Karpas-422 (cell line): ENCODE data around the gene CPA2. TPM values are rescaled to one million over a fixed set of nuclear protein-coding genes. Genes with fewer than 3 reads are reported as not detected.

Experiments used
- DNase-seq: peaks from one replicate; pipeline ENCODE4 v3.0.0-alpha.2; 2015
- H2AFZ ChIP-seq: fragments of 200-600 bp; sonication (generic); 2 replicates; pipeline ENCODE4 v1.6.1; 2014; ENCODE audit warnings: antibody characterized with exemption, low read length, mixed read lengths
- H3K27ac ChIP-seq: fragments of 200-600 bp; sonication (generic); 2 replicates; pipeline ENCODE4 v1.5.1; 2014; ENCODE audit warnings: mild to moderate bottlenecking, low read length, moderate library complexity
- H3K27me3 ChIP-seq: fragments of 200-600 bp; sonication (generic); 2 replicates; pipeline ENCODE4 v1.6.1; 2014; ENCODE audit warnings: low read length, mixed read lengths
- H3K36me3 ChIP-seq: fragments of 200-600 bp; sonication (generic); 2 replicates; pipeline ENCODE4 v1.6.1; 2014; ENCODE audit warnings: low read length, mixed read lengths; ENCODE audit not compliant: insufficient read depth
- H3K4me1 ChIP-seq: fragments of 200-600 bp; sonication (generic); 2 replicates; pipeline ENCODE4 v1.6.1; 2014; ENCODE audit warnings: mild to moderate bottlenecking, low read length, mixed read lengths
- H3K4me2 ChIP-seq: fragments of 200-600 bp; sonication (generic); 2 replicates; pipeline ENCODE4 v1.6.1; 2014; ENCODE audit warnings: low read length, low read depth, mild to moderate bottlenecking; ENCODE audit not compliant: poor library complexity, severe bottlenecking
- H3K4me3 ChIP-seq: fragments of 200-600 bp; sonication (generic); 2 replicates; pipeline ENCODE4 v1.5.1; 2014; ENCODE audit warnings: mild to moderate bottlenecking, antibody characterized with exemption, low read length, mixed read lengths
- H3K79me2 ChIP-seq: fragments of 200-600 bp; sonication (generic); 2 replicates; pipeline ENCODE4 v1.6.1; 2014; ENCODE audit warnings: mild to moderate bottlenecking, low read length, mixed read lengths
- H3K9ac ChIP-seq: fragments of 200-600 bp; sonication (generic); 2 replicates; pipeline ENCODE4 v1.6.0; 2014; ENCODE audit warnings: low read length
- H3K9me2 ChIP-seq: fragments of 200-600 bp; sonication (generic), shearing (Covaris generic); replicated peaks from 2 replicates; pipeline ENCODE4 v1.6.0; 2014; ENCODE audit warnings: mild to moderate bottlenecking, low read length, moderate library complexity; ENCODE audit not compliant: insufficient read depth
- H3K9me3 ChIP-seq: fragments of 300-700, 200-600 bp; sonication (generic); 2 replicates; pipeline ENCODE4 v1.6.1; 2014; ENCODE audit warnings: low read length, mixed read lengths
- H4K20me1 ChIP-seq: fragments of 200-600 bp; sonication (generic); 2 replicates; pipeline ENCODE4 v1.6.1; 2014; ENCODE audit warnings: mild to moderate bottlenecking, antibody characterized with exemption, low read length, low read depth; ENCODE audit not compliant: insufficient read depth
- total RNA-seq: library from RNA; depleted of rRNA; stranded (reverse); fragments of >200 nt; shearing (Covaris generic); gene quantifications from 2 replicates; pipeline ENCODE4 v1.2.3, GENCODE V29; 2014; ENCODE audit warnings: low replicate concordance; rRNA removed

The CPA2 gene
- total RNA-seq, 1 experiment from 2014 or later = not detected

DNA sequence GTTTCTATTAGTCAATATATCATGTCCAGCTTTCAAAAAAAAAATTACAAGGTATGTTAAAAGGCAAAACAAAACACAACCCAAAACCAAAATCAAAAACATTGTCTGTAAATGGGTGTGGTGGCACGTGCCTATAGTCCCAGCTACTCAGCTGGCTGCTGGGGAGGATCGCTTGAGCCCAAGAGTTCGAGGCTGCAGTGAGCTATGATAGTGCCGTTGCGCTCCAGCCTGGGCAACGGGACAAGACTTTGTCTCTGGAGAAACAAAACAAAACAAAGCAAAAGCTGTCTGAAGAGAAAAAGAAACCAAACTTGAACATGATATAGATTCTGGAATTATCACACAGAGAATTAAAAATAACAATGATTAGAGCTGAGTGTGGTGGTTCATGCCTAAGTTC is 67.6 kb downstream of the CPA2 start:
- Histone ChIP-seq H3K79me2 (no peaks in the 10 kb centered on the region), H3K9me3 (no peaks in the 10 kb centered on the region), H4K20me1 (no peaks in the 10 kb centered on the region), H3K27ac (no peak overlapping the region), H3K4me2 (no peak overlapping the region), H3K36me3 (no peaks in the 10 kb centered on the region), H3K27me3 (no peaks in the 10 kb centered on the region), H3K9me2 (no peaks in the 10 kb centered on the region), H3K9ac (no peak overlapping the region), H3K4me3 (no peak overlapping the region), H2AFZ (no peak overlapping the region), H3K4me1 (no peaks in the 10 kb centered on the region)
- DNase-seq = no peak

DNA sequence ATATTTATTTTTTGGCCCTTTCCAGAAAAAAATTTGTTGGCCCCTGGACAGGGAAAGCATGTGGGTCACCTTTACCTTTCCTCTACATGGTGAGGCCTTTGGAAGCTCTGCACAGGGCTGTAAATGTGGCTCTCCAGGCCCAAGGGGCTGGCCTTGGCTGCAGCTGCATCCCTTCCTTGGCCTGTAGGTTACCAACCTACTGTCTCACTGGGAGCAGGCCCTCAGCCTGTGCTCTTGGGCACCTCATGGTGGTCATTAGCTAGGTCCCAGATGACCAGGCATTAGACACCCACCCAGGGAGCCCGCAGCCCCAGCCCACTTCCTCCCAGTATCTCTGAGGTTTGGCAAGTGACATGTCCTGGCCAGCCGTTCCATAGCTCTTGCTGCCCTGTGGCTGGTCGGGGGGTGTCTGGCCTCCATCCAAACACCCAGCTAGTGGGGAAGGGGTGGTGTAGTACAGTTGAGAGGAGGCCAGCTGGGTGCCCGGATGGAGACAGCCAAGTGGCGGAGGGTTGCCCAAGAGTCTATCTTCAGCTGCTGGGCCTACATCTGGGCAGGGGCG is 70.8 kb downstream of the CPA2 start:
- DNase-seq = no peak
- H3K27me3 ChIP-seq = no peaks in the 10 kb centered on the region
- no peaks in the 10 kb centered on the region for H3K36me3 ChIP-seq
- H3K9me3 ChIP-seq = no peaks in the 10 kb centered on the region
- no peaks in the 10 kb centered on the region for H4K20me1 ChIP-seq
- no peak overlapping the region for H3K4me3 ChIP-seq
- H3K4me2 ChIP-seq = no peak overlapping the region
- no peaks in the 10 kb centered on the region for H3K9me2 ChIP-seq
- H3K27ac ChIP-seq = no peak overlapping the region
- no peak overlapping the region for H2AFZ ChIP-seq
- no peaks in the 10 kb centered on the region for H3K79me2 ChIP-seq
- H3K9ac ChIP-seq = no peak overlapping the region
- H3K4me1 ChIP-seq = no peaks in the 10 kb centered on the region

DNA sequence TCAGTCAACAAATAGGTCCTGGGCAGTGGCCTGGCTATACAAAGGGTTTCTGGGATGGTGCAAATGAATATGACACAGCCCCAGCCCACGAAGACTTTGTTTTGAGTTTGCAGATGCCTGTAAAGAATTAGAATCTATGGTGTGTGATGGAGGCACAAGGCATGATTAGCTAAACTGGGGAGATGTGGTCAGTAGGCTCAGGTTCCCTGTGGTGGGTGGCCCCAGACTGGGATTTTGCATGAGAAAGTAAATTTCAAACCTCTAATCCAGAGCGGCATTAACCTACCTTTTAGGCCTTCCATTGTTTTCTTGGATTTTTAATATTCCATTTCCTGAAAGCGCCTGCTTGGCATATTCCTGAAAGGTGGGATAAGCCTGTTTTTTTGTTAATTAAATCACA is 71.6 kb downstream of the CPA2 start:
- H3K27ac ChIP-seq = no peak overlapping the region
- no peak overlapping the region for H3K4me3 ChIP-seq

More for the DNA sequence above, 71.6 kb downstream of the CPA2 start:
- Histone ChIP-seq H3K9me2 (no peaks in the 10 kb centered on the region), H3K79me2 (no peaks in the 10 kb centered on the region), H4K20me1 (no peaks in the 10 kb centered on the region), H3K4me2 (no peak overlapping the region), H3K9ac (no peak overlapping the region), H3K27me3 (no peaks in the 10 kb centered on the region), H3K9me3 (no peaks in the 10 kb centered on the region), H3K36me3 (no peaks in the 10 kb centered on the region), H2AFZ (no peak overlapping the region), H3K4me1 (no peaks in the 10 kb centered on the region)
- no peak for DNase-seq

Other genes with a start within 250 kb of the CPA2 start
- 12.7 and 26.4 TPM in 2 replicates for gene ZC3HC1, start 215.5 kb upstream of the CPA2 start, total RNA-seq
- 13.1 and 14.1 TPM in 2 replicates for gene KLHDC10, start 196.3 kb upstream of the CPA2 start, total RNA-seq
- 20.9 and 68.9 TPM in 2 replicates for gene TMEM209, start 61.5 kb upstream of the CPA2 start, total RNA-seq
- gene SSMEM1, start 59.0 kb upstream of the CPA2 start, total RNA-seq = not detected in 2 replicates
- not detected in 2 replicates for gene CPA4, start 26.3 kb downstream of the CPA2 start, total RNA-seq
- not detected in 2 replicates for gene CPA5, start 78.0 kb downstream of the CPA2 start, total RNA-seq
- not detected in 2 replicates for gene CPA1, start 113.6 kb downstream of the CPA2 start, total RNA-seq
- 3.9 and 7.3 TPM in 2 replicates for gene CEP41, start 174.2 kb downstream of the CPA2 start, total RNA-seq
- gene MEST, start 225.2 kb downstream of the CPA2 start, total RNA-seq = 16.4 and 34.3 TPM in 2 replicates